MM.1S (cell line): ENCODE measurements around the gene COL26A1.

Experiments used
- EZH2 ChIP-seq: fragments of 300-600 bp; sonication (generic); optimal IDR thresholded peaks from 2 replicates; pipeline ENCODE3; 2017; ENCODE audit warnings: low read depth, mild to moderate bottlenecking, antibody characterized with exemption, low read length, mixed read lengths
- EZH2phosphoT487 ChIP-seq: fragments of 300-600 bp; sonication (generic); IDR thresholded peaks from 2 replicates; pipeline ENCODE4 v1.6.1; 2018; ENCODE audit warnings: antibody characterized with exemption, low read length
- TF ChIP-seq, protein P1 (sequence below): fragments of 300-600 bp; sonication (generic); IDR thresholded peaks from 2 replicates; pipeline ENCODE4 v1.5.1; 2016; ENCODE audit warnings: antibody characterized with exemption, low read length, mixed read lengths

DNA sequence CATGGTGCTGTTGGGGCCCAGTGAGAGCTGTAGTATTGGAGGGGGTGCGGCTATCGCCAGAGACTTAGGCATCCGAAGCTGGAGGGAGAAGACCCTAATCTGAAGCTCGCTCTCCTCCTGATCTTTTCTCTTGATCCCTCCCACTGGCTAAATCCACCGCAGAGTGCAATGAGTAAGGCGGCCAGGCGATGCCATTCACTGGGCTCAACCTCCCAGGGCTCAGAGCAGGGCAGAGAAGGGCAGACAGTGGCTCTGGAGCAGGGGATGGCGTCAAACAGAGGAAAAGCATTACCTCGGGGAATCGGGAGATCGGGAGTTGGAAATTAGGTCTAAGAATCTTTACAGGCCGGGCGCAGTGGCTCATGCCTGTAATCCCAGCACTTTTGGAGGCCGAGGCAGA lies 22.3 kb upstream of the COL26A1 start:
- TF ChIP-seq, protein P1, sequence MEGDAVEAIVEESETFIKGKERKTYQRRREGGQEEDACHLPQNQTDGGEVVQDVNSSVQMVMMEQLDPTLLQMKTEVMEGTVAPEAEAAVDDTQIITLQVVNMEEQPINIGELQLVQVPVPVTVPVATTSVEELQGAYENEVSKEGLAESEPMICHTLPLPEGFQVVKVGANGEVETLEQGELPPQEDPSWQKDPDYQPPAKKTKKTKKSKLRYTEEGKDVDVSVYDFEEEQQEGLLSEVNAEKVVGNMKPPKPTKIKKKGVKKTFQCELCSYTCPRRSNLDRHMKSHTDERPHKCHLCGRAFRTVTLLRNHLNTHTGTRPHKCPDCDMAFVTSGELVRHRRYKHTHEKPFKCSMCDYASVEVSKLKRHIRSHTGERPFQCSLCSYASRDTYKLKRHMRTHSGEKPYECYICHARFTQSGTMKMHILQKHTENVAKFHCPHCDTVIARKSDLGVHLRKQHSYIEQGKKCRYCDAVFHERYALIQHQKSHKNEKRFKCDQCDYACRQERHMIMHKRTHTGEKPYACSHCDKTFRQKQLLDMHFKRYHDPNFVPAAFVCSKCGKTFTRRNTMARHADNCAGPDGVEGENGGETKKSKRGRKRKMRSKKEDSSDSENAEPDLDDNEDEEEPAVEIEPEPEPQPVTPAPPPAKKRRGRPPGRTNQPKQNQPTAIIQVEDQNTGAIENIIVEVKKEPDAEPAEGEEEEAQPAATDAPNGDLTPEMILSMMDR, result no peak
- TF ChIP-seq EZH2 (no peak), EZH2phosphoT487 (no peak)
